ENCODE measurements around the gene KRT27.
"Not testable (repeated sequence)": the region's sequence is repeated elsewhere in the genome, so short reads cannot be mapped to it uniquely, and the experiment has no call there.

KRT27 gene

GRCh38 chr17:40753804-40754203, 28.5 kb downstream of the KRT27 start:
- no peak for DNase-seq

DNA sequence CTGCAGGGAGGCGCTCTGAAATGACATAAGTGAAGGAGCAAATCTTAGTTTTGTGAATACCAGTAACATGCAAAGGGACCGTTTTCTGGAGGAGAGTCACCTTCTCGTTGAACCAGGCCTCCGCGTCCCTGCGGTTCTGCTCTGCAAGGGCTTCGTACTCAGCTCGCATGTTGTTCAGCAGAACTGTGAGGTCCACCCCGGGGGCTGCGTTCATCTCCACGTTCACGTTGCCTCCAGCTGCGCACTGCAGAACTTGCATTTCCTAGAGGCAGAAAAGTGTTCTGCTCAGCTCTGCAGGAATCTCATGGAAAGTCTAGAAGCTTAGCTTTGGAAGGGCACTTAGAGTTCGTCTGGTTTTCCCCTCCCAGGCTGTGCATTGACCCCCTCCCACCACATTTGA, 31.3 kb downstream of the KRT27 start:
- DNase-seq: no peak

DNA sequence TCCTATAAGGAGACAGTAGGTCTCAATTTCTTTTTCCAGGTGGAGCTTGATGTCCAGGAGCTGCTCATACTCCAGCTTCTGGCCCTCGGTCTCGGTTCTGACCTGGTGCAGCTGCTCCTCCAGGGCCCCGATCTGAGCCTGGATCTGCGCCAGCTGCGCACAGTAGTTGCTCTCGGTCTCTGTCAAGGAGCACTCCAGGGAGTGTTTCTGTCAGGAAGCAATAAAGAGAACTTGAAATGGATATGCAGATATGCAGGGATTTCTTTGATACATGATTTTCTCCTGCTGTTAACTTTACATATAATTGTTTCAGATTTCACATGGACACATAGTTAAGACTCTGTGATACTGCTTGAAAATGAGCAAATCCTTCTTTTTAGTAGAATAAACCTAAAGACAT, 32.0 kb downstream of the KRT27 start:
- no peak for DNase-seq

GRCh38 chr17:40748666-40749065, 33.7 kb downstream of the KRT27 start:
- not testable (repeated sequence) for DNase-seq

- DNase-seq: no peak
Observed at GRCh38 chr17:40738553-40738952, 43.8 kb downstream of the KRT27 start.

DNA sequence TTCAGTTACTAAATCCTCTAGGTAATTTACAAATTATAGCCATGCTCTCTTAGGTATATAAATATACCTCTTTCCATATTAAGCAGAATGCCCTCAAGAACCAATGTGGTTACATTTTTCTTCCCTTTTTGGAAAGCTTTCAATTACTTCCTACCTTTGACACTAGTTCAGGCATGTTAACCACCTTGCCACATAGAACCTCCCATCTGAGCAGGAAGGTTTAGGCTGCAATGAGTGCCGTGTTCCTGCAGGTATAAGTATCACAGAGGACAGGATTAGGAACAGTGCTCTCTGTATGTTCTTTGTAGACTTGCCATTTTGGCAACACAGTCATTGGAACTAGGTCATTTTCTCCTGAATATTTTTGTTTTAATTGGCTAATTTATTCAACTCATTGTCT, 47.3 kb downstream of the KRT27 start:
- DNase-seq: no peak

GRCh38 chr17:40734018-40734417, 48.3 kb downstream of the KRT27 start:
- no peak for DNase-seq

GRCh38 chr17:40730970-40731369, 51.4 kb downstream of the KRT27 start:
- DNase-seq: no peak

- no peak for DNase-seq
Observed at GRCh38 chr17:40727447-40728231, 54.7 kb downstream of the KRT27 start.

- DNase-seq: no peak
Observed at GRCh38 chr17:40726919-40727318, 55.4 kb downstream of the KRT27 start.

All from SHP77 treated with DMSO at 0.1 percent for 48 hours (cell line).